ENCODE data around the gene TSPAN14. TPM values are rescaled to one million over a fixed set of nuclear protein-coding genes. Genes with fewer than 3 reads are reported as not detected.

Gene TSPAN14
- polyA plus RNA-seq, 1 donor (not counting 4 experiments of a cell fraction or from before 2014, with no cell fraction given) = 71.1 TPM

GRCh38 chr10:80485076-80485945, 31.2 kb downstream of the TSPAN14 start:
- peaks cover 14% of the 10 kb centered on the region for H3K9me1 ChIP-seq (ENCODE audit: control insufficient read depth, extremely low read depth, insufficient read depth, low read length)
- H3K4me3 ChIP-seq (ENCODE audit: control insufficient read depth in 2 of 3, extremely low read depth in 1 of 3, insufficient read depth in 2 of 3, low read depth in 1 of 3, low read length in 3 of 3) = no peak overlapping the region
- no peaks in the 10 kb centered on the region for H3K9me3 ChIP-seq (ENCODE audit: control insufficient read depth, low read depth, low read length)
- H3K36me3 ChIP-seq (ENCODE audit: control insufficient read depth in 2 of 2, extremely low read depth in 1 of 2, insufficient read depth in 2 of 2, low read length in 2 of 2) = peaks cover 16 to 33% of the 10 kb centered on the region in 2 experiments
- peaks cover 98% of the 10 kb centered on the region for H3K79me2 ChIP-seq (ENCODE audit: control insufficient read depth, insufficient read depth, low read length)
- no peak for TF ChIP-seq EZH2 (IDR thresholded peaks at IDR 0.05; ENCODE audit: low read length)
- no peak for TF ChIP-seq CTCF (optimal IDR thresholded peaks at IDR 0.05 in 1 of 3, IDR thresholded peaks at IDR 0.05 in 1 of 3, conservative IDR thresholded peaks at IDR 0.05 in 1 of 3; ENCODE audit: extremely low read depth in 1 of 3, insufficient read depth in 2 of 3, low read length in 3 of 3)
- DNase-seq (ENCODE audit: low read depth, low spot score) (no peak), FAIRE-seq (no peak)
- peaks cover 56% of the 10 kb centered on the region for H3K4me1 ChIP-seq (ENCODE audit: control insufficient read depth, extremely low read depth, insufficient read depth, low read length)
- dilution Hi-C loops (cut with MboI; ENCODE audit: extremely low pct_ligation_motif_present, low sequenced_read_pairs) = no loop called here
- no peak overlapping the region for H3K27ac ChIP-seq (ENCODE audit: control insufficient read depth, insufficient read depth, low read length)
- peaks cover 19% of the 10 kb centered on the region for H4K20me1 ChIP-seq (ENCODE audit: control insufficient read depth, extremely low read depth, insufficient read depth, low read length)
- no peaks in the 10 kb centered on the region for H3K27me3 ChIP-seq (ENCODE audit: control insufficient read depth, extremely low read depth, insufficient read depth, low read length)
- no peak overlapping the region for H3K4me2 ChIP-seq (ENCODE audit: control insufficient read depth, extremely low read depth, insufficient read depth, low read depth, low read length)
- no peak overlapping the region for H3K9ac ChIP-seq (ENCODE audit: control insufficient read depth, extremely low read depth, insufficient read depth, low read length)
- H2AFZ ChIP-seq (ENCODE audit: control insufficient read depth, low read length) = no peak overlapping the region

- no peak overlapping the region for H2AFZ ChIP-seq (ENCODE audit: control insufficient read depth, low read length)
- no peak overlapping the region for H3K9ac ChIP-seq (ENCODE audit: control insufficient read depth, extremely low read depth, insufficient read depth, low read length)
- no peaks in the 10 kb centered on the region for H3K9me3 ChIP-seq (ENCODE audit: control insufficient read depth, low read depth, low read length)
- peaks cover 99% of the 10 kb centered on the region for H3K79me2 ChIP-seq (ENCODE audit: control insufficient read depth, insufficient read depth, low read length)
- H3K4me1 ChIP-seq (ENCODE audit: control insufficient read depth, extremely low read depth, insufficient read depth, low read length) = peaks cover 56% of the 10 kb centered on the region
- no peak overlapping the region for H3K4me3 ChIP-seq (ENCODE audit: control insufficient read depth in 2 of 3, extremely low read depth in 1 of 3, insufficient read depth in 2 of 3, low read depth in 1 of 3, low read length in 3 of 3)
- H3K9me1 ChIP-seq (ENCODE audit: control insufficient read depth, extremely low read depth, insufficient read depth, low read length) = peaks cover 14% of the 10 kb centered on the region
- peak overlapping the region; percentile 38 for H3K27ac ChIP-seq (ENCODE audit: control insufficient read depth, insufficient read depth, low read length)
- no peak for DNase-seq (ENCODE audit: low read depth, low spot score)
- no peaks in the 10 kb centered on the region for H3K27me3 ChIP-seq (ENCODE audit: control insufficient read depth, extremely low read depth, insufficient read depth, low read length)
- H4K20me1 ChIP-seq (ENCODE audit: control insufficient read depth, extremely low read depth, insufficient read depth, low read length) = peaks cover 23% of the 10 kb centered on the region
- dilution Hi-C loops (cut with MboI; ENCODE audit: extremely low pct_ligation_motif_present, low sequenced_read_pairs) = no loop called here
- H3K4me2 ChIP-seq (ENCODE audit: control insufficient read depth, extremely low read depth, insufficient read depth, low read depth, low read length) = peak overlapping the region; percentile 16
- no peak for FAIRE-seq
- H3K36me3 ChIP-seq (ENCODE audit: control insufficient read depth in 2 of 2, extremely low read depth in 1 of 2, insufficient read depth in 2 of 2, low read length in 2 of 2) = peaks cover 21 to 42% of the 10 kb centered on the region in 2 experiments
- no peak for TF ChIP-seq EZH2 (IDR thresholded peaks at IDR 0.05; ENCODE audit: low read length)
- no peak for TF ChIP-seq CTCF (optimal IDR thresholded peaks at IDR 0.05 in 1 of 3, IDR thresholded peaks at IDR 0.05 in 1 of 3, conservative IDR thresholded peaks at IDR 0.05 in 1 of 3; ENCODE audit: extremely low read depth in 1 of 3, insufficient read depth in 2 of 3, low read length in 3 of 3)
Observed at GRCh38 chr10:80485946-80486764, 32.0 kb downstream of the TSPAN14 start.
